ENCODE results near the gene MRPL37. TPM values are rescaled to one million over a fixed set of nuclear protein-coding genes. Genes with fewer than 3 reads are reported as not detected.

The MRPL37 gene
- total RNA-seq, 1 donor from 2014 or later: 73.7 TPM

- Mint-ChIP-seq H3K4me1 (ENCODE audit: unreplicated experiment) (peaks cover 3% of the 10 kb centered on the region), H3K36me3 (ENCODE audit: unreplicated experiment) (no peaks in the 10 kb centered on the region), H3K9me3 (ENCODE audit: unreplicated experiment) (no peaks in the 10 kb centered on the region), H3K27me3 (ENCODE audit: unreplicated experiment) (no peaks in the 10 kb centered on the region), H3K27ac (ENCODE audit: unreplicated experiment) (no peak overlapping the region), H3K4me3 (ENCODE audit: unreplicated experiment) (no peak overlapping the region)
- no peak for TF ChIP-seq CTCF (IDR thresholded peaks at IDR 0.05)
- DNase-seq (ENCODE audit: extremely low spot score, unreplicated experiment): no peak
Observed at GRCh38 chr1:54172614-54173599, 27.1 kb upstream of the MRPL37 start.

DNA sequence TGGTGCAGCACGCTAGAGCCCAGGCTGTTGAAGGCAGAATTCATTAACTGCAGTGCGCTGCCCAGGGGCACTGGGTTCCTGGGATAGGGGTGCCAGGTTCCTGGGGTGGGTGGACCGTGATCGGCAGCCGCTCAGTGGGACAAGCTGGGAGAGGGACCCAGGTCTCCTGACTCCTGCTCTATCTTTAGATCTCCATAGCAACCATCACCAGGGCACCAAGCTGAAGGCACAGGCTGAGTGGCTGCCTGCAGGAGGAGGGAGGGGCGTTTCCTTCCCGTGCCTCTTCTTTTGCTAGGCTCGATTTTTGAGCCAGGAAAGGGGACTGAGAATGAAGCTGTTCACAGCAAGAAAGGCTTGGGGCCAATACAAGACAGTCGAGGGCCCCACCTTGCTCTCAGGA is 26.3 kb upstream of the MRPL37 start:
- no peaks in the 10 kb centered on the region for H3K27me3 Mint-ChIP-seq (ENCODE audit: unreplicated experiment)
- H3K36me3 Mint-ChIP-seq (ENCODE audit: unreplicated experiment): no peaks in the 10 kb centered on the region
- no peak for DNase-seq (ENCODE audit: extremely low spot score, unreplicated experiment)
- no peaks in the 10 kb centered on the region for H3K9me3 Mint-ChIP-seq (ENCODE audit: unreplicated experiment)
- no peak overlapping the region for H3K27ac Mint-ChIP-seq (ENCODE audit: unreplicated experiment)
- H3K4me1 Mint-ChIP-seq (ENCODE audit: unreplicated experiment): peaks cover 3% of the 10 kb centered on the region
- no peak for TF ChIP-seq CTCF (IDR thresholded peaks at IDR 0.05)
- no peak overlapping the region for H3K4me3 Mint-ChIP-seq (ENCODE audit: unreplicated experiment)

- Mint-ChIP-seq H3K9me3 (ENCODE audit: unreplicated experiment) (no peaks in the 10 kb centered on the region), H3K4me1 (ENCODE audit: unreplicated experiment) (peaks cover 3% of the 10 kb centered on the region), H3K4me3 (ENCODE audit: unreplicated experiment) (no peak overlapping the region), H3K27ac (ENCODE audit: unreplicated experiment) (no peak overlapping the region), H3K27me3 (ENCODE audit: unreplicated experiment) (no peaks in the 10 kb centered on the region), H3K36me3 (ENCODE audit: unreplicated experiment) (no peaks in the 10 kb centered on the region)
- DNase-seq (ENCODE audit: extremely low spot score, unreplicated experiment): no peak
- TF ChIP-seq CTCF (IDR thresholded peaks at IDR 0.05): no peak
Observed at GRCh38 chr1:54174106-54174505, 25.9 kb upstream of the MRPL37 start.

DNA sequence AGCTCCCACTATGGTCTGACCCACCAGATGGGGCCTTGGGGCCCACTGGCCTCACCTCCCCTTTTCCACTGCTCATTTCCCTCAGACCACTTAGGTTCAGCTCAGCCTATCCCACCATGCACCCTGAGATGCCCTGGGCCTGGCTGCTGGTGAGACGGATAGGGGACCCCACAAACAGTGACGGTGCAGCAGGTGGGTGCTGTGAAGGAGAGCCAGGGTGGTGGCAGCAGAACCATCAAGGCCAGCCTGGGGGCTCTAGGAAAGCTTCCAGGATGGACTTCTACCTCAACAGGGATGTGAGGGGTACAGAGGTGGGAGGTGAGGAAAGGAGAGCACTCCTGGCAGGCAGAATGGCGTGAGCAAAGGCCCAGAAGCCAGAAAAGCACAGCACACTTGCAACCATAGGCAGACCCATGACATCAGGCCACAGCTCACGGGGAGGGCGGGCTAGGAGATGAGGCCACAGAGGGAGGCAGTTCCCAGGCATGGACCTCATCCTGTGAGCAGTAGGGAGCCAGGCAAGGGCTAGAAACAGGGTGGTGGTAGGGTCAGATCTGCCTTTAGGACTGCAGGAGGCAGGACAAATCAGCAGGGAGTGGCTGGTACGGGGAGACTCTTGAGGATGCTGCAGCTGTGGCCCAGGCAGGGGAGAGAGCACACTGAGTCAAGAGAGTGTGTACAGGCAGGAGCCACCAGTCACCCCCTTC is 23.2 kb upstream of the MRPL37 start:
- Mint-ChIP-seq H3K27me3 (ENCODE audit: unreplicated experiment) (no peaks in the 10 kb centered on the region), H3K9me3 (ENCODE audit: unreplicated experiment) (no peaks in the 10 kb centered on the region), H3K27ac (ENCODE audit: unreplicated experiment) (no peak overlapping the region), H3K36me3 (ENCODE audit: unreplicated experiment) (peaks cover 4% of the 10 kb centered on the region), H3K4me1 (ENCODE audit: unreplicated experiment) (peaks cover 3% of the 10 kb centered on the region), H3K4me3 (ENCODE audit: unreplicated experiment) (no peak overlapping the region)
- DNase-seq (ENCODE audit: extremely low spot score, unreplicated experiment): no peak
- no peak for TF ChIP-seq CTCF (IDR thresholded peaks at IDR 0.05)

DNA sequence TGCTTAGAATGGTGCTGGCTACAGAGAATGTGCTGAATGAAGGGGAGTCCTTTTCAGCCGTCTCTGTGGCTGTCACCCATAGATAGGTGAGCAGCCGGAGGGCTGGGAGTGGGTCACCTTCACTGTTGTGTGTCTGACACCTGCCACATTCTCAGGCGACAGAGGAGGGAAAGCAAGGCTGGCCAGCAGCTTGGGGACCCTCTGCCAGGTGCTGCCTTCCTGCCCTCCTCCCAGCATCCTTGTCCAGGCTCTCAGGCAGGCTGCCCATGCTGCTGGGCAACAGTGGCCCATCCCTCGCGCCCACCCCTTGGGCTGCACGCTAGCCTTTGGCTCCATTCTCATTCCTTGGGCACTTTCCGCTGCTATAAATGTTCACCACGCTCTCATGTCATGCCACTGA is 22.2 kb upstream of the MRPL37 start:
- TF ChIP-seq CTCF (IDR thresholded peaks at IDR 0.05): no peak
- Mint-ChIP-seq H3K36me3 (ENCODE audit: unreplicated experiment) (peaks cover 4% of the 10 kb centered on the region), H3K27me3 (ENCODE audit: unreplicated experiment) (no peaks in the 10 kb centered on the region), H3K4me1 (ENCODE audit: unreplicated experiment) (peaks cover 1% of the 10 kb centered on the region), H3K27ac (ENCODE audit: unreplicated experiment) (no peak overlapping the region), H3K4me3 (ENCODE audit: unreplicated experiment) (no peak overlapping the region), H3K9me3 (ENCODE audit: unreplicated experiment) (no peaks in the 10 kb centered on the region)
- no peak for DNase-seq (ENCODE audit: extremely low spot score, unreplicated experiment)
